Lung (tissue), 12 donors: ENCODE data around the gene GPD1L. TPM values are rescaled to one million over a fixed set of nuclear protein-coding genes. Genes with fewer than 3 reads are reported as not detected.

Experiments used
- ATAC-seq: fragments of 200-7000 bp; cut with Tn5 transposase; one replicate; pipeline ENCODE4 v1.9.1; 2020; ENCODE audit warnings: moderate number of reproducible peaks; ENCODE audit not compliant: insufficient read depth, low FRiP score
- DNase-seq, 3 donors: peaks; one replicate each; pipeline ENCODE4 v3.0.0-alpha.2; 2013 to 2017
- H3K27ac ChIP-seq, 2 donors: one replicate each; pipeline ENCODE4 v1.5.1; 2013; ENCODE audit warnings: mild to moderate bottlenecking in 2 of 2, moderate library complexity in 2 of 2, control low read depth in 1 of 2, inconsistent platforms in 1 of 2, low read depth in 1 of 2, low read length in 1 of 2
- H3K27me3 ChIP-seq, 3 donors: one replicate each; pipeline ENCODE4 v1.5.1; 2013; ENCODE audit warnings: low read length in 2 of 3; ENCODE audit not compliant: control insufficient read depth in 3 of 3, insufficient read depth in 3 of 3
- H3K36me3 ChIP-seq, 4 donors: one replicate each; pipeline ENCODE4 v1.5.1; 2013; ENCODE audit warnings: low read length in 4 of 4, mild to moderate bottlenecking in 1 of 4, moderate library complexity in 1 of 4; ENCODE audit not compliant: control insufficient read depth in 4 of 4, insufficient read depth in 4 of 4
- H3K4me1 ChIP-seq, 5 donors: one replicate each; pipeline ENCODE4 v1.5.1; 2013; ENCODE audit warnings: low read length in 5 of 5, mild to moderate bottlenecking in 2 of 5, moderate library complexity in 1 of 5; ENCODE audit not compliant: control insufficient read depth in 5 of 5, insufficient read depth in 5 of 5
- H3K4me3 ChIP-seq: one replicate; pipeline ENCODE4 v1.5.1; 2013; ENCODE audit warnings: mild to moderate bottlenecking, control low read depth, moderate library complexity
- H3K9ac ChIP-seq, 2 donors: one replicate each; pipeline ENCODE4 v1.5.1; 2013; ENCODE audit warnings: low read length in 2 of 2, control low read depth in 1 of 2; ENCODE audit not compliant: insufficient read depth in 1 of 2
- H3K9me3 ChIP-seq, 4 donors: one replicate each; pipeline ENCODE4 v1.5.1; 2013; ENCODE audit warnings: low read length in 3 of 4, mild to moderate bottlenecking in 1 of 4, moderate library complexity in 1 of 4; ENCODE audit not compliant: control insufficient read depth in 4 of 4, insufficient read depth in 3 of 4
- CTCF ChIP-seq: IDR thresholded peaks from 2 replicates; pipeline ENCODE4 v1.5.1; 2012; ENCODE audit warnings: mild to moderate bottlenecking; ENCODE audit errors: control extremely low read depth, extremely low read depth
- WGBS, 2 donors: extraction: QIAGEN DNeasy Blood & Tissue Kit; methylation state at CpG; one replicate each; pipeline ENCODE4 v1.1.7; 2013; 5-methylcytosine and 5-hydroxymethylcytosine counted together
- polyA plus RNA-seq, 2 donors: library from polyadenylated mRNA; stranded (reverse); fragments of 200-250 nt; gene quantifications; one replicate each; pipeline ENCODE4 v1.2.1, GENCODE V29; 2013
- total RNA-seq, 2 donors: library from RNA; depleted of rRNA in 1 of 2; stranded (reverse); fragments of >200 nt in 1 of 2; gene quantifications; one replicate each; pipeline ENCODE4 v1.2.1, GENCODE V29; 2014 to 2021
- donor health status: control.
- donor health status: control.
- donor health status: Bipolar disorder and iron deficiency.
- donor health status: healthy.
- donor health status: DM: yes; HTN: yes; CAD: no.

GPD1L gene
- total and polyA plus RNA-seq, 4 donors: 20.5 to 58.8 (median 37.1) TPM

GRCh38 chr3:32083702-32084270, 22.6 kb upstream of the GPD1L start:
- DNase-seq (no peak), ATAC-seq (no peak)
- Histone ChIP-seq H3K4me3 (no peak overlapping the region), H3K9me3 (no peaks in the 10 kb centered on the region), H3K27ac (no peak overlapping the region), H3K4me1 (peaks cover 0 to 14% (median 3%) of the 10 kb centered on the region in 5 donors), H3K36me3 (no peaks in the 10 kb centered on the region), H3K9ac (no peak overlapping the region), H3K27me3 (no peaks in the 10 kb centered on the region)
- WGBS, 2 donors: 95 to 98% methylated on average over 3 of the region's 3 CpGs
- no peak for TF ChIP-seq CTCF

- DNase-seq: no peak
- Histone ChIP-seq H3K27me3 (no peaks in the 10 kb centered on the region), H3K27ac (no peak overlapping the region), H3K4me1 (peaks cover 0 to 14% (median 3%) of the 10 kb centered on the region in 5 donors), H3K36me3 (no peaks in the 10 kb centered on the region), H3K9ac (no peak overlapping the region), H3K4me3 (no peak overlapping the region), H3K9me3 (peaks cover 0 to 5% (median 2%) of the 10 kb centered on the region in 4 donors)
- WGBS, 2 donors: 89 to 93% methylated on average over 2 of the region's 2 CpGs
- ATAC-seq: no peak
- TF ChIP-seq CTCF: no peak
Measured at GRCh38 chr3:32084870-32085269, 21.6 kb upstream of the GPD1L start.

GRCh38 chr3:32086464-32086863, 20.0 kb upstream of the GPD1L start:
- ATAC-seq: no peak
- no peak overlapping the region for H3K9ac ChIP-seq
- peaks cover 0 to 14% (median 3%) of the 10 kb centered on the region in 5 donors for H3K4me1 ChIP-seq
- peaks cover 0 to 5% (median 2%) of the 10 kb centered on the region in 4 donors for H3K9me3 ChIP-seq
- H3K36me3 ChIP-seq: no peaks in the 10 kb centered on the region
- H3K27ac ChIP-seq: no peak overlapping the region
- no peak for DNase-seq
- no peak for TF ChIP-seq CTCF
- 96% methylated on average over 1 of the region's 1 CpG for WGBS, 2 donors
- no peaks in the 10 kb centered on the region for H3K27me3 ChIP-seq
- H3K4me3 ChIP-seq: no peak overlapping the region

GRCh38 chr3:32089476-32089875, 16.9 kb upstream of the GPD1L start:
- no peak overlapping the region for H3K27ac ChIP-seq
- no peak overlapping the region for H3K9ac ChIP-seq
- H3K4me3 ChIP-seq: no peak overlapping the region
- DNase-seq (no peak), ATAC-seq (no peak)
- WGBS, 2 donors: 91 to 94% methylated on average over 6 of the region's 6 CpGs
- H3K4me1 ChIP-seq: peaks cover 0 to 1% (median 0%) of the 10 kb centered on the region in 5 donors
- H3K27me3 ChIP-seq: no peaks in the 10 kb centered on the region
- peaks cover 0 to 5% (median 2%) of the 10 kb centered on the region in 4 donors for H3K9me3 ChIP-seq
- TF ChIP-seq CTCF: no peak
- no peaks in the 10 kb centered on the region for H3K36me3 ChIP-seq
